ENCODE results near the gene MAGI1.

The MAGI1 gene

DNA sequence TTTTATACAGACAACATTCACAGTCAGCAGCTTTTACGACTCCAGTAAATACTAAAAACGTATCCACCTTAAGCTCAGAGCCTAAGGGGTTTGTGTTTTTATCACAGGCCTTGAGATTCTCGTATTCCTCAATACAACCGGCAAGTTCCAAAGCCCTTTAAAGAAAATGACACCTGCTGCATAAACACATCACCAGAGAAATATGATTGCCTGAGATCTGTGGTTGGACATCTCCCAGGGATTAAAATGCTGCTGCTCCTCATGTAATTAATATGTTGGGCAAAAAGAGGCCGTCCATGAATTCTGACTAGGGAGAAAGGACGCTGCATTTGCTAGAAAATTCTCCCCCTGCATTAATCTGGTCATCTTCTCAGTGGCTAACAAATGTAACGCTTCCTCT, 544.8 kb downstream of the MAGI1 start:
- no peak for DNase-seq

GRCh38 chr3:65493371-65493882, 545.3 kb downstream of the MAGI1 start:
- DNase-seq = no peak

GRCh38 chr3:65492249-65492648, 546.5 kb downstream of the MAGI1 start:
- DNase-seq = no peak

- DNase-seq = no peak
These were observed 548.6 kb downstream of the MAGI1 start for GRCh38 chr3:65490114-65490513.

DNA sequence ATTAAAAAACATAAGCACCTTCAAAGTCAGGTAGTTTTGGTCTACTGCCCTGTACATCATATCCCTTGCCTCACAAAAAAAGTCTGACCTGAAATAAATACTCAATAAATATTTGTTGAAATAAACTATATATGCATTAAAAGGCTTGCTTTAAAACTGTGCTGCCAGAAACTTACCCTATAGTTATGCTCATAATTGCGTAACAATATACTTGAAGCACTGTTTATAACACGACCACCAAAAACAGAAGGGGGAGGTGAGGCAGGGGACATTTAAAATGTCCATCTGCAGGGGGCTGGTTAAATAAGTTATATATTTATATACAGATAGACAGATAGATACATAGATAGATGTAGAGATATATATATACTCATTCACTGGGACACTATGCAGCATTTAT, 549.5 kb downstream of the MAGI1 start:
- no peak for DNase-seq

DNA sequence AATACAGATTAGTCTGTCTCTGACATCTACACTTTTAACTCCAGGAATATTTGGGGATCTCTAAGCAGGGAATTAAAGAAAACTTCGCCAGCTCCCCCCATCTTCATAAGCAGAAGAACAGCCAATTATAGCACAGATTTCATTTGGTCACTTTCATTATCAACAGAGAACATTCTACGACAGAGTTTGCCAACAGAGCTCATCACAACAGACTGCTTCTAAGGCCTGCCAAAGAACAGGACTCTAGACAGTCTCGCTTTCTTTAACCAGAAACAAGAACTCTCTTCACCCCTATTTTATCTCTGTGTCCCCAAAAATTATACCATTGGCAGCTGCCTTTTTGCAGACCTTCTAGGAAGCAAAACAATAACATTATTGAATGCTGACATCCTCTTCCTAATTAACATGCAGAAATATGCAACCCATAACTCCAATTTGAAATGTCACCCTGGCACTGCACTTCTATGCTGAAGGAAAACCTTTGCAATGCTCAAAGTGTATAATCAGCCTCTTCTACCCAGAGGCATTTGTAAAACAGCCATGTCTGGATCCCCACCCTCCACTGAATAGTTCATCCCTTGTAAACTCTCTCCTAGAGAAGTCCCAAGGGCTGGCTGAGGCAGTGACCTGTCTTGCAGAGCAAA, 552.8 kb downstream of the MAGI1 start:
- DNase-seq = no peak

- DNase-seq = no peak
These were observed 553.8 kb downstream of the MAGI1 start for GRCh38 chr3:65484964-65485363.

GRCh38 chr3:65483480-65483879, 555.2 kb downstream of the MAGI1 start:
- peak; percentile 16 for DNase-seq

GRCh38 chr3:65483011-65483410, 555.7 kb downstream of the MAGI1 start:
- no peak for DNase-seq

- no peak for DNase-seq
These were observed 557.6 kb downstream of the MAGI1 start for GRCh38 chr3:65481085-65481484.

- no peak for DNase-seq
These were observed 558.7 kb downstream of the MAGI1 start for GRCh38 chr3:65479990-65480389.

- DNase-seq = no peak
These were observed 559.9 kb downstream of the MAGI1 start for GRCh38 chr3:65478551-65479500.

- DNase-seq = no peak
These were observed 565.0 kb downstream of the MAGI1 start for GRCh38 chr3:65473736-65474135.

GRCh38 chr3:65472501-65472900, 566.2 kb downstream of the MAGI1 start:
- DNase-seq = no peak

DNA sequence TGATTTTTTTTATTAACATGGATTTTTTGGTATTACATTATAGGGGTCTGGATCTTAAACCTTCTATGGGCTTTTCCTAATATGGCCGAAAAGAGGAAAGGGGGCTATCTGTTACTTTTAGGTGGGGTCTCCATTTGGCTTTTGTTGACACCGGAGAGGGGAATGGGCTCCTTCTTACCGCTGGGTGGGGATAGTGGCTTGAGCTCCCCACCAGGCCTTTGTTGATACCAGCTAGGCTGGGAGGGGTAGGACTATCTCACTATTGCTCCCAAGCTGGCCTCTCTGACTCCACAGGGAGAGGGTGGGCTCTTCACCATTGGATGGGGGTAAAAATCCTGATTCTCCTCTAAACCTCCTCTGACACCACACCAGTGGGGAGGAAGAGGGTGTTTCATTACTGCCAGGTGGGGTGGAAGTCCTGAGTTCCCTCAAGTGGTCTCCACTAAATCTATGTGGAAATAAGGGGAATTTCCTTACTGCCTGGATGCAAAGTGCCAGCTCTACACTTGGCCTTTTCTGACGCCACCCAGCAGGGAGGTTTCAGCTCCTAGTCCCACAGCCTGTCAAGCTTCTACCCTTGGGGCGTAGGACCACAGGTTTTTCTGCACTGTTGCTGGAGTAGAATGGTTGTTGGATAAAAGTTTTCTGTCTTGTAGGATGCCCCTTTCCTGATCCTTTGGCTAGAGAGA, 572.3 kb downstream of the MAGI1 start:
- DNase-seq = no peak

- DNase-seq = no peak
These were observed 588.8 kb downstream of the MAGI1 start for GRCh38 chr3:65449841-65450428.

DNA sequence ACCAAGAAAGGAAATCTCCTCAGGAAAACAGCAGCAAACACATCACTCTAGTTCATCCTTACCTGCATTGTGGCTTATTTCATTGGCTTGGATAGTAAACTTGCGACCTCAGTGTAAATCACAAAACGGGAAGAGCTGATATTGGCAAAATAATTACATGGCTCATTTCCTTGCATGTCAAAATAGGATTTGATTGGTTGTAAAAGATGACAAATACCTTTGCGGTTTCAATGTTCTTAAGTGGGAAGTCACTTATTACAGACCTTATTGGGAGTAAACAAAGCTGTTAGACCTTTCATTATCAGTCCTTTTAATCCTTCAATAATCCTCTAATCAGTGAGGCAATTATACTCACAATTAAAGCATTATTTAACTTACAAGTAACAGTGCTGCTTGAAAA, 590.6 kb downstream of the MAGI1 start:
- DNase-seq = peak; percentile 6

- DNase-seq = no peak
These were observed 593.0 kb downstream of the MAGI1 start for GRCh38 chr3:65445573-65446169.

- no peak for DNase-seq
These were observed 594.3 kb downstream of the MAGI1 start for GRCh38 chr3:65444447-65444815.

- no peak for DNase-seq
These were observed 594.8 kb downstream of the MAGI1 start for GRCh38 chr3:65443739-65444446.

DNA sequence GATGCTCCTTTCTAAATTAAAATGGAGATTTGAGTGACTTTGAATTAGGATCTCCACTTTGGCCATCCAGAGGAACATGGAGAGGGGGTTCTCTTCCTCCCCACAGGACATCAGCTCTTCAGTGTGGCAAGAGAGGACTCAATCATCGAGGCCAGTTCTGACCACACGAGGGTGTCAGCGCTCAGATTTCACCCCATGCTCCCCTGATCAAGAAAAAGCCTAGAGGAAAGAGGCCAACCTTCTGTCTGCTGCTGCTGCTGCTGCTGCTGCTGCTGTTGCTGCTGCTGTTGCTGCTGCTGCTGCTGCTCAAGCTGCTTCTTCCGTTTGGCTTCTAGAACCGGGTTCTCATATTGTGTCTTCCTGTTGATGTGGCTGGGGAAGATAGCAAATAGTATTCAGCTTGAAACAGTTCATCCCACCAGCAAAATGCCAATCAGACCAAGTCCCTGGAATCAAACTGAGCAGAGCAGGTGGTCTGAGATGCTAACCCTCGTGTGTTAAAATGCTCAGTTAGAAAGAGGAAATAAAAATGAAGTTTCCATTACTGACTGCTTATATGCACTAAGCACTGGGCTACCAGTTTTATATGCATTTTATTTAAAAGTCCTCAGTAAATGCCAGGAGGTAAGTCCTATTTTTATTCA, 599.0 kb downstream of the MAGI1 start:
- peak; percentile 29 for DNase-seq

- no peak for DNase-seq
These were observed 600.1 kb downstream of the MAGI1 start for GRCh38 chr3:65438612-65439011.
